RCC 7860 (cell line): ENCODE results near the gene GLI3.
A peak's percentile ranks its signal among the peaks of the same experiment; 100 is the strongest.

ENCODE experiments used
- DNase-seq: peaks from one replicate; pipeline ENCODE4 v3.0.0-alpha.2; 2015; ENCODE audit warnings: low spot score
- FAIRE-seq: peaks from 2 replicates; lab custom pipeline; 2012; peaks lifted over from hg19 to GRCh38; lab: Jason Lieb, UNC

The GLI3 gene

GRCh38 chr7:41943094-41943577 lies 293.9 kb downstream of the GLI3 start:
- FAIRE-seq (peak; percentile 50), DNase-seq (peak; percentile 71)

- FAIRE-seq (no peak), DNase-seq (peak; percentile 18)
Measured at GRCh38 chr7:41942468-41943093, 294.4 kb downstream of the GLI3 start.

- DNase-seq (peak; percentile 78), FAIRE-seq (peak; percentile 85)
Measured at GRCh38 chr7:41940760-41941343, 296.2 kb downstream of the GLI3 start.

- FAIRE-seq (no peak), DNase-seq (no peak)
Measured at GRCh38 chr7:41938371-41938770, 298.6 kb downstream of the GLI3 start.

- FAIRE-seq (no peak), DNase-seq (no peak)
Measured at GRCh38 chr7:41933427-41933826, 303.6 kb downstream of the GLI3 start.

GRCh38 chr7:41931263-41931646 lies 305.8 kb downstream of the GLI3 start:
- DNase-seq (no peak), FAIRE-seq (no peak)

- FAIRE-seq (peak; percentile 89), DNase-seq (peak; percentile 84)
Measured at GRCh38 chr7:41930538-41931262, 306.3 kb downstream of the GLI3 start.

GRCh38 chr7:41928781-41929180 lies 308.2 kb downstream of the GLI3 start:
- no peak for FAIRE-seq
- DNase-seq, result no peak

- DNase-seq, result no peak
- no peak for FAIRE-seq
Measured at GRCh38 chr7:41928166-41928565, 308.8 kb downstream of the GLI3 start.

GRCh38 chr7:41927380-41927779 lies 309.6 kb downstream of the GLI3 start:
- FAIRE-seq (no peak), DNase-seq (no peak)

- no peak for FAIRE-seq
Measured at GRCh38 chr7:41925946-41926345, 311.1 kb downstream of the GLI3 start.

GRCh38 chr7:41924796-41925195 lies 312.2 kb downstream of the GLI3 start:
- FAIRE-seq, result no peak
- DNase-seq, result peak; percentile 30

More at GRCh38 chr7:41925946-41926345, 311.1 kb downstream of the GLI3 start:
- peak; percentile 48 for DNase-seq

GRCh38 chr7:41922373-41922772 lies 314.6 kb downstream of the GLI3 start:
- DNase-seq (no peak), FAIRE-seq (no peak)

GRCh38 chr7:41921453-41921981 lies 315.5 kb downstream of the GLI3 start:
- DNase-seq, result no peak
- no peak for FAIRE-seq

GRCh38 chr7:41918597-41918996 lies 318.4 kb downstream of the GLI3 start:
- peak; percentile 96 for FAIRE-seq

GRCh38 chr7:41916450-41916927 lies 320.5 kb downstream of the GLI3 start:
- FAIRE-seq (peak; percentile 100), DNase-seq (peak; percentile 100)

More at GRCh38 chr7:41918597-41918996, 318.4 kb downstream of the GLI3 start:
- peak; percentile 98 for DNase-seq

GRCh38 chr7:41915871-41916270 lies 321.1 kb downstream of the GLI3 start:
- peak; percentile 50 for DNase-seq
- FAIRE-seq, result no peak

GRCh38 chr7:41912851-41913567 lies 324.0 kb downstream of the GLI3 start:
- FAIRE-seq, result peak; percentile 69
- DNase-seq, result no peak

GRCh38 chr7:41912426-41912825 lies 324.6 kb downstream of the GLI3 start:
- FAIRE-seq (no peak), DNase-seq (peak; percentile 23)

GRCh38 chr7:41911792-41912191 lies 325.2 kb downstream of the GLI3 start:
- DNase-seq, result peak; percentile 99
- peak; percentile 99 for FAIRE-seq
